Chondrocyte (in vitro differentiated cells): Measurements from ENCODE around the gene RNF208. TPM values are rescaled to one million over a fixed set of nuclear protein-coding genes. Genes with fewer than 3 reads are reported as not detected.

Experiments
- DNase-seq: peaks from one replicate; pipeline ENCODE4 v3.0.0; 2021; ENCODE audit warnings: mixed read lengths, low spot score
- H3K27ac Mint-ChIP-seq: one replicate; pipeline ENCODE4 v1.8.0; 2021; ENCODE audit warnings: mild to moderate bottlenecking, moderate library complexity, mixed read lengths; ENCODE audit not compliant: unreplicated experiment
- H3K27me3 Mint-ChIP-seq: 2 replicates; pipeline ENCODE4 v1.8.0; 2021; ENCODE audit warnings: low read depth, mixed read lengths
- H3K36me3 Mint-ChIP-seq: 2 replicates; pipeline ENCODE4 v1.8.0; 2021; ENCODE audit warnings: low read depth, mixed read lengths
- H3K4me1 Mint-ChIP-seq: 2 replicates; pipeline ENCODE4 v1.8.0; 2021; ENCODE audit warnings: low read depth, mild to moderate bottlenecking, mixed read lengths
- H3K4me3 Mint-ChIP-seq: one replicate; pipeline ENCODE4 v1.8.0; 2021; ENCODE audit warnings: mild to moderate bottlenecking, moderate library complexity, mixed read lengths; ENCODE audit not compliant: unreplicated experiment
- H3K9me3 Mint-ChIP-seq: 2 replicates; pipeline ENCODE4 v1.8.0; 2021; ENCODE audit warnings: low read depth, mixed read lengths
- total RNA-seq: library from RNA; stranded (reverse); gene quantifications from 3 replicates; pipeline ENCODE4 v1.2.1, GENCODE V29; 2021
- TF ChIP-seq, protein P1 (sequence below): fragments of 200-600 bp; sonication (generic); IDR thresholded peaks from 2 replicates; pipeline ENCODE4 v1.5.0; 2021; ENCODE audit warnings: antibody characterized with exemption, mild to moderate bottlenecking, moderate library complexity

RNF208 gene
- total RNA-seq, 1 donor from 2014 or later: 3.3 TPM

- no peak overlapping the region for H3K4me3 Mint-ChIP-seq
- H3K36me3 Mint-ChIP-seq: no peaks in the 10 kb centered on the region
- no peaks in the 10 kb centered on the region for H3K9me3 Mint-ChIP-seq
Measured at GRCh38 chr9:137221095-137221505, 940 bp downstream of the RNF208 start.

GRCh38 chr9:137220317-137221094, 1.5 kb downstream of the RNF208 start:
- TF ChIP-seq, protein P1, sequence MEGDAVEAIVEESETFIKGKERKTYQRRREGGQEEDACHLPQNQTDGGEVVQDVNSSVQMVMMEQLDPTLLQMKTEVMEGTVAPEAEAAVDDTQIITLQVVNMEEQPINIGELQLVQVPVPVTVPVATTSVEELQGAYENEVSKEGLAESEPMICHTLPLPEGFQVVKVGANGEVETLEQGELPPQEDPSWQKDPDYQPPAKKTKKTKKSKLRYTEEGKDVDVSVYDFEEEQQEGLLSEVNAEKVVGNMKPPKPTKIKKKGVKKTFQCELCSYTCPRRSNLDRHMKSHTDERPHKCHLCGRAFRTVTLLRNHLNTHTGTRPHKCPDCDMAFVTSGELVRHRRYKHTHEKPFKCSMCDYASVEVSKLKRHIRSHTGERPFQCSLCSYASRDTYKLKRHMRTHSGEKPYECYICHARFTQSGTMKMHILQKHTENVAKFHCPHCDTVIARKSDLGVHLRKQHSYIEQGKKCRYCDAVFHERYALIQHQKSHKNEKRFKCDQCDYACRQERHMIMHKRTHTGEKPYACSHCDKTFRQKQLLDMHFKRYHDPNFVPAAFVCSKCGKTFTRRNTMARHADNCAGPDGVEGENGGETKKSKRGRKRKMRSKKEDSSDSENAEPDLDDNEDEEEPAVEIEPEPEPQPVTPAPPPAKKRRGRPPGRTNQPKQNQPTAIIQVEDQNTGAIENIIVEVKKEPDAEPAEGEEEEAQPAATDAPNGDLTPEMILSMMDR: no peak
- Mint-ChIP-seq H3K36me3 (peaks cover under 1% of the 10 kb centered on the region), H3K4me3 (peak overlapping the region; percentile 2), H3K9me3 (no peaks in the 10 kb centered on the region), H3K4me1 (peaks cover 14% of the 10 kb centered on the region), H3K27ac (no peak overlapping the region), H3K27me3 (no peaks in the 10 kb centered on the region)
- no peak for DNase-seq

More at GRCh38 chr9:137221095-137221505, 940 bp downstream of the RNF208 start:
- Mint-ChIP-seq H3K27ac (no peak overlapping the region), H3K4me1 (peaks cover 14% of the 10 kb centered on the region), H3K27me3 (no peaks in the 10 kb centered on the region)
- DNase-seq: no peak
- TF ChIP-seq, protein P1: no peak

DNA sequence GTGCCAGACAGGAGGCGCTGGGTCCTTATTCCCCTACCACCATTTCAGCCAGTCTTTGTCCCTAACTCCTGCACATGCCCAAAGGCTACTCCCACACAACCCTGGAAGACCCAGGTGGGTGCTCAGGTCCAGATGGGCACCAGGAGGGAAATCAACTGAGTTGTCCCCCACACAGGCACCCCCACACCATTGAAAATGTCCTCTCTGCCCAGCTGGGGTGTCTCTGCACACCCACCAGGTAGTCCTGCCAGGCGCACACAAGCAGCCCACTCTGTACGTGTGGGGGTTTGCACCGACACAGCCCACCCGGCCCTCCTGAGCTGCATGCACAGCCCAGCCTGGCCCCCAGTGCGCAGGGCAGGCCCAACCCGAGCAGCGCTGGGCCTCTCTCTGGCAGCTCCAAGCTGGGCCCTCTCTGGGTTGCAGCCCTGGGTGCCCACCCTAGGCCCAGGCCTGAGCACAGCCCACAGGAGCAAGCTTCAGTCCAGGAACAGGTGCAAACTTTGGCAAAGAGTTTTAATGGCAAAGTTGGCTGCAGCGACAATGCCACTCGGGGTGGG, 2.2 kb downstream of the RNF208 start:
- H3K4me1 Mint-ChIP-seq: peaks cover 14% of the 10 kb centered on the region
- TF ChIP-seq, protein P1: no peak
- no peak overlapping the region for H3K27ac Mint-ChIP-seq
- no peak overlapping the region for H3K4me3 Mint-ChIP-seq
- H3K36me3 Mint-ChIP-seq: peaks cover 2% of the 10 kb centered on the region
- H3K9me3 Mint-ChIP-seq: no peaks in the 10 kb centered on the region
- no peaks in the 10 kb centered on the region for H3K27me3 Mint-ChIP-seq
- DNase-seq: no peak

- Mint-ChIP-seq H3K9me3 (no peaks in the 10 kb centered on the region), H3K27ac (no peak overlapping the region), H3K27me3 (no peaks in the 10 kb centered on the region), H3K4me3 (no peak overlapping the region), H3K36me3 (peaks cover 2% of the 10 kb centered on the region), H3K4me1 (peaks cover 11% of the 10 kb centered on the region)
- DNase-seq: no peak
- TF ChIP-seq, protein P1: no peak
Measured at GRCh38 chr9:137218754-137219271, 3.2 kb downstream of the RNF208 start.

DNA sequence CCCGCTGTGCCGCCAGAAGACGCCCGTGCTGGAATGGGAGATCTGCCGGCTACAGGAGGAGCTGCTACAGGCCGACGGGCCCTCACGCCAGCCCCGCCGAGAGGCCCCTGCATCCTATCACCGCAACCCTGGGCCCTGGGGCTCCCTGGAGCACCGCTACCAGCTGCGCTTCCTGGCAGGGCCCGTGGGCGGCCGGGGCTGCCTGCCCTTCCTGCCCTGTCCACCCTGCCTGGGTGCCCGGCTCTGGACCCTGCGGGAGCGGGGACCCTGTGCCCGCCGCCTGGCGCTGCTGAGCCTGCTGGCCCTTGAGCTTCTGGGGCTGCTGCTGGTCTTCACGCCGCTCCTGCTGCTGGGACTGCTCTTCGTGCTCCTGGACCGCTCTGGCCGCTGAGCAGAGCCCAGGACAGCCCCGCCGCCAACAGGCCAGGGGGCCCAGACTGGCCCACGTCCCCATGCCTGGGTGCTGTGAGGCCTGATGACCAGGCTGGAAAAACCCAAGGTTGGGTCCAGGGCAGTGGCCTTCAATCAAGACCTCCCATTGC, 3.8 kb downstream of the RNF208 start:
- no peaks in the 10 kb centered on the region for H3K9me3 Mint-ChIP-seq
- TF ChIP-seq, protein P1: no peak
- H3K27me3 Mint-ChIP-seq: no peaks in the 10 kb centered on the region
- H3K36me3 Mint-ChIP-seq: peaks cover 2% of the 10 kb centered on the region
- no peak overlapping the region for H3K27ac Mint-ChIP-seq
- peaks cover 11% of the 10 kb centered on the region for H3K4me1 Mint-ChIP-seq
- H3K4me3 Mint-ChIP-seq: no peak overlapping the region
- no peak for DNase-seq
